Epithelial cell of esophagus (primary cell): ENCODE measurements around the gene HP.
A peak's percentile ranks its signal among the peaks of the same experiment; 100 is the strongest.
"Not testable (repeated sequence)": the region's sequence is repeated elsewhere in the genome, so short reads cannot be mapped to it uniquely, and the experiment has no call there.

Experiments used
- DNase-seq: peaks from one replicate; pipeline ENCODE4 v3.0.0; 2010; ENCODE audit warnings: low read depth
- H3K4me3 ChIP-seq: 2 replicates; pipeline ENCODE4 v1.5.1; 2011; ENCODE audit warnings: mild to moderate bottlenecking, low read length, control low read depth
- CTCF ChIP-seq: IDR thresholded peaks from 2 replicates; pipeline ENCODE4 v1.5.1; 2011; ENCODE audit warnings: low read depth, mild to moderate bottlenecking, low read length, control low read depth, inconsistent platforms; ENCODE audit not compliant: insufficient read depth; ENCODE audit errors: missing control alignments

HP gene

GRCh38 chr16:72054254-72054847, at the start of gene HP:
Gene HP (plus strand): TSS chr16:72054505. CDS start chr16:72054653, 148 bp downstream.
- H3K4me3 ChIP-seq, DNase-seq: not testable (repeated sequence)

GRCh38 chr16:72008065-72008423, 46.3 kb upstream of the HP start:
- not testable (repeated sequence) for DNase-seq
- H3K4me3 ChIP-seq: peak overlapping the region; percentile 22

- peak within 1 kb of the TSS; percentile 85 for H3K4me3 ChIP-seq
- TF ChIP-seq CTCF: no peak
- DNase-seq: peak; percentile 99
These were observed 45.7 kb upstream of the HP start, which contains the start of gene DHODH for GRCh38 chr16:72008424-72009216. Gene DHODH (plus strand): TSS chr16:72008744. CDS start chr16:72008765, 21 bp downstream.

- TF ChIP-seq CTCF: no peak
- no peak for DNase-seq
- no peak overlapping the region for H3K4me3 ChIP-seq
These were observed 44.5 kb upstream of the HP start for GRCh38 chr16:72009779-72010178.

- TF ChIP-seq CTCF: no peak
- no peak overlapping the region for H3K4me3 ChIP-seq
These were observed 41.7 kb upstream of the HP start for GRCh38 chr16:72012607-72013006.

GRCh38 chr16:72013389-72013788, 40.9 kb upstream of the HP start:
- DNase-seq: peak; percentile 92
- no peak for TF ChIP-seq CTCF
- no peak overlapping the region for H3K4me3 ChIP-seq

More at GRCh38 chr16:72012607-72013006, 41.7 kb upstream of the HP start:
- peak; percentile 3 for DNase-seq

- no peak for TF ChIP-seq CTCF
- H3K4me3 ChIP-seq: no peak overlapping the region
- no peak for DNase-seq
These were observed 40.3 kb upstream of the HP start for GRCh38 chr16:72013888-72014581.
